Gastroesophageal sphincter (tissue), 3 donors: ENCODE data around the gene MRPS12.

Source experiments
- POLR2A ChIP-seq, 2 donors: fragments of 450-650 bp; IDR thresholded peaks; one replicate each; pipeline ENCODE4 v1.6.1; 2017; ENCODE audit warnings: antibody characterized with exemption in 2 of 2, mild to moderate bottlenecking in 2 of 2, moderate library complexity in 1 of 2
- POLR2AphosphoS5 ChIP-seq: sonication (generic); formaldehyde crosslinking; IDR thresholded peaks from one replicate; pipeline ENCODE4 v1.6.1; 2017; ENCODE audit warnings: antibody characterized with exemption
- TF ChIP-seq, protein P1 (sequence below), 4 experiments: fragments of 200-600 bp in 2 of 4; fragments of 450-650 bp in 2 of 4; sonication (generic) in 1 of 4; IDR thresholded peaks; one replicate each; pipeline ENCODE4 v1.5.1; 2017 to 2019; ENCODE audit warnings: antibody characterized with exemption in 4 of 4, mild to moderate bottlenecking in 2 of 4, moderate library complexity in 2 of 4

DNA sequence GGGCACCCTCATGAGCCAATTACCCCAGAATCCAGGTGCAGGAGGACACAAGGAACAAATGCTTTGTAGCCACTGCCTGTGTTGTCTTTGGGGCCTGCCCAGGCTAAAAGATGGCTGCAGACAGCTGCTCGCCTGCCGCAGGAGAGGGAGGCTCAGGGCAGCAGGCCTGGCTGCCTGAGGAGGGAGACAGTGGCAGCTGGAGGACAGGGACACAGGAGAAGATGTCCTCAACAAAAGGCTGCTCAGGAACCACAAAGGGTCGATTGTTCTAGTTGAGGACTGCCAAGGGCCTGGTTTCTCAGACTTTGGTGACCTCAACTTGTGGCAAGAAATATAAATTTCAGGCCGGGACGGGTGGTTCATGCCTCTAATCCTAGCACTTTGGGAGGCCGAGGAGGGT lies 39.0 kb upstream of the MRPS12 start:
- TF ChIP-seq POLR2AphosphoS5 (no peak), POLR2A (IDR thresholded peaks at IDR 0.05) (no peak)
- TF ChIP-seq, protein P1, sequence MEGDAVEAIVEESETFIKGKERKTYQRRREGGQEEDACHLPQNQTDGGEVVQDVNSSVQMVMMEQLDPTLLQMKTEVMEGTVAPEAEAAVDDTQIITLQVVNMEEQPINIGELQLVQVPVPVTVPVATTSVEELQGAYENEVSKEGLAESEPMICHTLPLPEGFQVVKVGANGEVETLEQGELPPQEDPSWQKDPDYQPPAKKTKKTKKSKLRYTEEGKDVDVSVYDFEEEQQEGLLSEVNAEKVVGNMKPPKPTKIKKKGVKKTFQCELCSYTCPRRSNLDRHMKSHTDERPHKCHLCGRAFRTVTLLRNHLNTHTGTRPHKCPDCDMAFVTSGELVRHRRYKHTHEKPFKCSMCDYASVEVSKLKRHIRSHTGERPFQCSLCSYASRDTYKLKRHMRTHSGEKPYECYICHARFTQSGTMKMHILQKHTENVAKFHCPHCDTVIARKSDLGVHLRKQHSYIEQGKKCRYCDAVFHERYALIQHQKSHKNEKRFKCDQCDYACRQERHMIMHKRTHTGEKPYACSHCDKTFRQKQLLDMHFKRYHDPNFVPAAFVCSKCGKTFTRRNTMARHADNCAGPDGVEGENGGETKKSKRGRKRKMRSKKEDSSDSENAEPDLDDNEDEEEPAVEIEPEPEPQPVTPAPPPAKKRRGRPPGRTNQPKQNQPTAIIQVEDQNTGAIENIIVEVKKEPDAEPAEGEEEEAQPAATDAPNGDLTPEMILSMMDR (IDR thresholded peaks at IDR 0.05): no peak
